DND-41 (cell line): ENCODE results near the gene DUSP2.

Experiments used
- CTCF ChIP-seq: IDR thresholded peaks from 2 replicates; pipeline ENCODE4 v1.5.1; 2012; ENCODE audit warnings: borderline replicate concordance, low read length, moderate library complexity, mild to moderate bottlenecking; ENCODE audit not compliant: poor library complexity, severe bottlenecking; ENCODE audit errors: extremely low read depth
- EZH2 ChIP-seq: IDR thresholded peaks from 3 replicates; pipeline ENCODE4 v1.6.1; 2012; ENCODE audit warnings: borderline replicate concordance, low read depth, mild to moderate bottlenecking, moderate library complexity, low read length, inconsistent platforms; ENCODE audit not compliant: severe bottlenecking

- TF ChIP-seq CTCF (no peak), EZH2 (no peak)
Observed at GRCh38 chr2:96161898-96162297, 16.7 kb upstream of the DUSP2 start.
